Activated naive CD4-positive, alpha-beta T cell treated with anti-CD3 and anti-CD28 coated beads for 36 hours (primary cell): ENCODE results near the gene DNAJC22. TPM values are rescaled to one million over a fixed set of nuclear protein-coding genes. Genes with fewer than 3 reads are reported as not detected.

Experiments used
- CTCF ChIA-PET: fragments of 350-600 bp; sonication (Branson Sonifier 250); formaldehyde crosslinking; loops from one replicate; lab custom pipeline; 2021; ENCODE audit warnings: antibody characterized with exemption; lab: Charles Lee
- DNase-seq: peaks from one replicate; pipeline ENCODE4 v3.0.0-alpha.2; 2020
- H3K27ac Mint-ChIP-seq: one replicate; pipeline ENCODE4 v1.8.0; 2021; ENCODE audit warnings: mild to moderate bottlenecking, mixed read lengths
- H3K27me3 Mint-ChIP-seq: one replicate; pipeline ENCODE4 v1.8.0; 2021; ENCODE audit warnings: low read depth, mixed read lengths
- H3K36me3 Mint-ChIP-seq: one replicate; pipeline ENCODE4 v1.8.0; 2021; ENCODE audit warnings: low read depth, mixed read lengths
- H3K4me1 Mint-ChIP-seq: one replicate; pipeline ENCODE4 v1.8.0; 2021; ENCODE audit warnings: low read depth, mixed read lengths
- H3K4me3 Mint-ChIP-seq: one replicate; pipeline ENCODE4 v1.8.0; 2021; ENCODE audit warnings: mild to moderate bottlenecking, moderate library complexity, mixed read lengths
- H3K9me3 Mint-ChIP-seq: one replicate; pipeline ENCODE4 v1.8.0; 2021; ENCODE audit warnings: mixed read lengths
- intact Hi-C: fragments of 100-400 bp; cut with micrococcal nuclease; formaldehyde crosslinking; loops from one replicate; pipeline ENCODE4 v1.15.1; 2023
- total RNA-seq, 2 experiments: library from RNA; stranded (reverse); gene quantifications; one replicate each; pipeline ENCODE4 v1.2.3, GENCODE V29; 2021

The DNAJC22 gene
- total RNA-seq, 2 experiments from 2014 or later = not detected

DNA sequence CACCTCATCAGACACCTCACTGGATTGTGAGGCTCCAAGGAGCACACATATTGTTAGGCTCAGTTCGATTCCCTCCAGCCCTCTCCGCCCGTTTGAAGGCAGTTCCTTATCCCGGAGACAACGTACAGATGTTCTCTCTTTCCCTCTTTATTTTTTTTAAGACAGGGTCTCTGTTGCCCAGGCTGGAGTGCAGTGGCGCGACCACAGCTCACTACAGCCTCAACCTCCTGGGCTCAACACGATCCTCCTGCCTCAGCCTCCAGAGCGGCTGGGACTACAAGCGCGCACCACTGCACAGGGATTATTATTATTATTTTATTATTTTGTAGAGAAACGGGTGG is 24.4 kb upstream of the DNAJC22 start:
- intact Hi-C loops = loop anchor here (1.0 to 2.0 kb wide), 6 partner anchors 20 to 418 kb away; partner anchors contain the start of genes PRPF40B, SPATS2 and TMBIM6
- Mint-ChIP-seq H3K4me1 (peaks cover 17% of the 10 kb centered on the region), H3K4me3 (peak overlapping the region; percentile 98), H3K9me3 (no peaks in the 10 kb centered on the region), H3K27me3 (no peaks in the 10 kb centered on the region), H3K36me3 (peaks cover 13% of the 10 kb centered on the region), H3K27ac (peak overlapping the region; percentile 91)
- CTCF ChIA-PET = interaction anchor here (0.7 to 3.9 kb wide), 8 partner anchors 11 to 259 kb away, joined by 3 to 29 read pairs (median 4); partner anchors contain the start of gene PRPH
- DNase-seq = no peak

DNA sequence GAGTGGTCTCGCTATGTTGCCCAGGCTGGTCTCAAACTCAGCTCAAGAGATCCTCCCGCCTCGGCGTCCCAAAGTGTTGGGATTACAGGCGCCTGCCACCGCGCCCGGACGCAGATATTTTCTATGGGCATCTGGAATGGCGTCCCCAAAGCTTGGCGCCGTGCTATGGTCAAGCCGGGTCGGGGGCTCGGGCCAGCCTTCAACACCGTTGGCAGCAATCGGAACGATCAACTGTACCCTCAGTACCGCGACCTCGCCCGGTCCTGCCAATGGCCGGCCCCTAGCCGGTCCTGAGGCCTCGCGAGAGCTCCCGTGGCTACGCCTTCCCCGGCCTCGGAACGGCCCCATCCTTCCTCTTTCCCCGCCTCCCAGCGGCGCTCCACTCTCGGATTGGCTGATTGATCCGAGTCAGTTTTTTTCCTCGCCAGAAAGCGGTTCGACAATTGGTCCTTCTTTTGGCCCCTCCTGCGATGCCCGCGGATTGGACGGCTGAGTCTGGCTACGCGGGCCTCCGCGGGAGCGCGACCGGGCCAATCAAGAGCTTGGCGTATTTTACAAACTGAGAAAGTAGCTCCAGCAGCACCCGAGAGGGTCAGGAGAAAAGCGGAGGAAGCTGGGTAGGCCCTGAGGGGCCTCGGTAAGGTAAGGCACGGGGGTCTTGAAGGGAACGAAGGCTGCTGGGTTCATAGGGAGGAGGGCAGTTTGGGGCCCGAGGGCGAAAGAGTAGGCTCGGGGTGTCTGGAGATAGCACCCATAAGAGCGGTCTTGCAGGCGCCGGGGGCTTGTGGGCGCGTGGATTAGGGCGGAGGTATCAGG is 23.8 kb upstream of the DNAJC22 start, which contains the start of gene TROAP:
TROAP (plus strand) TSS at position 548 of the 816 bp plus-strand sequence. CDS start 354 bp downstream, outside the sequence.
- peaks cover 17% of the 10 kb centered on the region for H3K4me1 Mint-ChIP-seq
- intact Hi-C loops = loop anchor here (1.0 to 2.0 kb wide), 10 partner anchors 14 to 418 kb away; partner anchors contain the start of genes C1QL4, PRPF40B, SPATS2 and TMBIM6
- H3K4me3 Mint-ChIP-seq = peak within 1 kb of the TSS; percentile 98
- no peaks in the 10 kb centered on the region for H3K9me3 Mint-ChIP-seq
- CTCF ChIA-PET = interaction anchor here (0.6 to 3.9 kb wide), 13 partner anchors 9 to 441 kb away, joined by 3 to 29 read pairs (median 4); partner anchors contain the start of genes C1QL4 and PRPH
- DNase-seq = peak; percentile 99
- no peaks in the 10 kb centered on the region for H3K27me3 Mint-ChIP-seq
- H3K36me3 Mint-ChIP-seq = peaks cover 16% of the 10 kb centered on the region
- peak within 1 kb of the TSS; percentile 91 for H3K27ac Mint-ChIP-seq

- no peak for DNase-seq
- CTCF ChIA-PET = interaction anchor here (1.0 to 3.9 kb wide), 8 partner anchors 13 to 191 kb away, joined by 3 to 29 read pairs (median 4); partner anchors contain the start of gene C1QL4
- Mint-ChIP-seq H3K4me1 (peaks cover 17% of the 10 kb centered on the region), H3K36me3 (peaks cover 17% of the 10 kb centered on the region), H3K27ac (peak overlapping the region; percentile 91), H3K27me3 (no peaks in the 10 kb centered on the region), H3K4me3 (peak overlapping the region; percentile 98), H3K9me3 (no peaks in the 10 kb centered on the region)
- intact Hi-C loops = loop anchor here (1.0 to 2.0 kb wide), 5 partner anchors 14 to 417 kb away; partner anchors contain the start of genes C1QL4, TMBIM6, TUBA1A and TUBA1C
Observed at GRCh38 chr12:49323524-49324097, 23.1 kb upstream of the DNAJC22 start.

DNA sequence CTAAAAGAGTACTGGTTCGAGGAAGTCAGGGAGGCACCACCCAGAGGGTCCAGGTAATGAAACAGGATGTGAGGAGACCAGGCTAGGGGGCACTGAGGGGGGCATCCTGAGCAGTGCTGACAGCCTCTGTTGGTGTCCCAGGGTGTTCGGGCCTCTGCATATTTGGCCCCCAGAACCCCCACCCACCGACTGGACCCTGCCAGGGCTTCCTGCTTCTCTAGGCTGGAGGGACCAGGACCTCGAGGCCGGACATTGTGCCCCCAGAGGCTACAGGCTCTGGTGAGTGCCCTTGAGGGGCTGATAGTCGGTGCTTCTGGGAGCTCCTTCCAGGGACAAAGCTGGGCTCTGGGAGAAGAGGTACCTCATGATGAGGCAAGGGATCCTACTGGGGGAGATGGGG is 21.1 kb upstream of the DNAJC22 start:
- Mint-ChIP-seq H3K9me3 (no peaks in the 10 kb centered on the region), H3K4me3 (no peak overlapping the region), H3K36me3 (peaks cover 26% of the 10 kb centered on the region), H3K27me3 (no peaks in the 10 kb centered on the region), H3K27ac (no peak overlapping the region), H3K4me1 (peaks cover 17% of the 10 kb centered on the region)
- CTCF ChIA-PET = interaction anchor here (1.0 to 1.3 kb wide), 4 partner anchors 22 to 103 kb away, joined by 3 to 7 read pairs (median 5); no protein-coding TSS in a partner anchor
- no peak for DNase-seq
- intact Hi-C loops = no loop called here

GRCh38 chr12:49327368-49327767 is 19.3 kb upstream of the DNAJC22 start:
- Mint-ChIP-seq H3K4me1 (peaks cover 2% of the 10 kb centered on the region), H3K4me3 (no peak overlapping the region), H3K9me3 (no peaks in the 10 kb centered on the region), H3K36me3 (peaks cover 40% of the 10 kb centered on the region), H3K27me3 (peaks cover 12% of the 10 kb centered on the region), H3K27ac (no peak overlapping the region)
- intact Hi-C loops = no loop called here
- CTCF ChIA-PET = no interaction called here
- no peak for DNase-seq

GRCh38 chr12:49327887-49328286 is 18.8 kb upstream of the DNAJC22 start:
- no peak for DNase-seq
- Mint-ChIP-seq H3K4me3 (no peak overlapping the region), H3K27me3 (peaks cover 17% of the 10 kb centered on the region), H3K9me3 (no peaks in the 10 kb centered on the region), H3K27ac (no peak overlapping the region), H3K36me3 (peaks cover 40% of the 10 kb centered on the region), H3K4me1 (peaks cover 2% of the 10 kb centered on the region)
- intact Hi-C loops = no loop called here
- CTCF ChIA-PET = no interaction called here

DNA sequence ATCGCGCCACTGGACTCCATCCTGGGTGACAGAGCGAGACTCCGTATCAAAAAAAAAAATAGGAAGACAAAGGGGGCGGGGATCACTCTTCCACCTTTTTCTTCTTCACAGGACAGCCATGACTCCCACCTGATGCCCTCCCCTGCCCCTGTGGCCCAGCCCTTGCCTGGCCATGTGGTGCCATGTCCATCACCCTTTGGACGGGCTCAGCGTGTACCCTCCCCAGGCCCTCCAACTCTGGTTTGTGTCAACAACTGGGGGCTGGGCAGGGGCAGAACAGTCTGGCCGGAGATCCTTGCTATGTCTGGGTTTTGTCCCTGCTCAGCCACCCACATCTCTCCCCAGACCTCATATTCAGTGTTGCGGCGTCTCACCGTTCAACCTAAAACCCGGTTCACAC is 17.9 kb upstream of the DNAJC22 start:
- peaks cover 22% of the 10 kb centered on the region for H3K27me3 Mint-ChIP-seq
- CTCF ChIA-PET = interaction anchor here (1.3 kb wide), 1 partner anchor 9 kb away, joined by 3 read pairs; the partner anchor contains the start of gene C1QL4
- peaks cover 5% of the 10 kb centered on the region for H3K4me1 Mint-ChIP-seq

DNA sequence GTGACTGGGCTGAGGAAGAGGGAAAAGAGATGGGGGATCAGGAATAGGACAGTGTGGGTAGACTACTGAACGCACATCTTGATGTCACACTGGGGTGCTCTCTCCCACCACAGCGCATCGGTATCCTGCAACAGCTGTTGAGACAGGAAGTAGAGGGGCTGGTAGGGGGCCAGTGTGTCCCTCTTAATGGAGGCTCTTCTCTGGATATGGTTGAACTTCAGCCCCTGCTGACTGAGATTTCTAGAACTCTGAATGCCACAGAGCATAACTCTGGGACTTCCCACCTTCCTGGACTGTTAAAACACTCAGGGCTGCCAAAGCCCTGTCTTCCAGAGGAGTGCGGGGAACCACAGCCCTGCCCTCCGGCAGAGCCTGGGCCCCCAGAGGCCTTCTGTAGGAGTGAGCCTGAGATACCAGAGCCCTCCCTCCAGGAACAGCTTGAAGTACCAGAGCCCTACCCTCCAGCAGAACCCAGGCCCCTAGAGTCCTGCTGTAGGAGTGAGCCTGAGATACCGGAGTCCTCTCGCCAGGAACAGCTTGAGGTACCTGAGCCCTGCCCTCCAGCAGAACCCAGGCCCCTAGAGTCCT is 16.6 kb upstream of the DNAJC22 start:
- Mint-ChIP-seq H3K36me3 (peaks cover 31% of the 10 kb centered on the region), H3K27me3 (peaks cover 33% of the 10 kb centered on the region)
- intact Hi-C loops = no loop called here

More for the DNA sequence above, 17.9 kb upstream of the DNAJC22 start:
- no peaks in the 10 kb centered on the region for H3K9me3 Mint-ChIP-seq
- DNase-seq = no peak
- H3K36me3 Mint-ChIP-seq = peaks cover 34% of the 10 kb centered on the region
- intact Hi-C loops = no loop called here
- no peak overlapping the region for H3K27ac Mint-ChIP-seq
- H3K4me3 Mint-ChIP-seq = no peak overlapping the region

GRCh38 chr12:49330631-49331379 is 15.9 kb upstream of the DNAJC22 start:
- no peak for DNase-seq
- no peaks in the 10 kb centered on the region for H3K9me3 Mint-ChIP-seq

More for the DNA sequence above, 16.6 kb upstream of the DNAJC22 start:
- Mint-ChIP-seq H3K9me3 (no peaks in the 10 kb centered on the region), H3K27ac (no peak overlapping the region), H3K4me3 (no peak overlapping the region), H3K4me1 (peaks cover 5% of the 10 kb centered on the region)
- CTCF ChIA-PET = interaction anchor here (1.3 to 4.0 kb wide), 4 partner anchors 7 to 40 kb away, joined by 3 to 28 read pairs (median 14); partner anchors contain the start of gene C1QL4
- no peak for DNase-seq

GRCh38 chr12:49331380-49332222 is 15.1 kb upstream of the DNAJC22 start:
- no peak for DNase-seq
- H3K27me3 Mint-ChIP-seq = peaks cover 41% of the 10 kb centered on the region

More at GRCh38 chr12:49330631-49331379, 15.9 kb upstream of the DNAJC22 start:
- Mint-ChIP-seq H3K4me3 (no peak overlapping the region), H3K36me3 (peaks cover 31% of the 10 kb centered on the region), H3K4me1 (peaks cover 10% of the 10 kb centered on the region), H3K27ac (no peak overlapping the region), H3K27me3 (peaks cover 39% of the 10 kb centered on the region)
- CTCF ChIA-PET = interaction anchor here (0.6 to 4.0 kb wide), 8 partner anchors 12 to 199 kb away, joined by 3 to 28 read pairs (median 6); partner anchors contain the start of genes PRPH and TUBA1B
- intact Hi-C loops = no loop called here

More at GRCh38 chr12:49331380-49332222, 15.1 kb upstream of the DNAJC22 start:
- Mint-ChIP-seq H3K36me3 (peaks cover 28% of the 10 kb centered on the region), H3K9me3 (no peaks in the 10 kb centered on the region), H3K4me1 (peaks cover 12% of the 10 kb centered on the region), H3K4me3 (no peak overlapping the region), H3K27ac (no peak overlapping the region)
- CTCF ChIA-PET = interaction anchor here (0.6 to 4.0 kb wide), 12 partner anchors 9 to 253 kb away, joined by 3 to 28 read pairs (median 6); partner anchors contain the start of genes PRPH, TROAP and TUBA1B
- intact Hi-C loops = no loop called here
